ENCODE data around the gene BDP1. TPM values are rescaled to one million over a fixed set of nuclear protein-coding genes. Genes with fewer than 3 reads are reported as not detected.
"Not testable (repeated sequence)": the region's sequence is repeated elsewhere in the genome, so short reads cannot be mapped to it uniquely, and the experiment has no call there.

BDP1 gene
- total RNA-seq, 1 donor from 2014 or later = 19.1 TPM

- DNase-seq (ENCODE audit: low spot score) = no peak
- H3K27ac Mint-ChIP-seq (ENCODE audit: unreplicated experiment) = no peak overlapping the region
- H3K27me3 Mint-ChIP-seq (ENCODE audit: low read depth) = no peaks in the 10 kb centered on the region
- no peaks in the 10 kb centered on the region for H3K4me1 Mint-ChIP-seq (ENCODE audit: low read depth)
- no peaks in the 10 kb centered on the region for H3K9me3 Mint-ChIP-seq (ENCODE audit: low read depth)
- TF ChIP-seq, protein P1, sequence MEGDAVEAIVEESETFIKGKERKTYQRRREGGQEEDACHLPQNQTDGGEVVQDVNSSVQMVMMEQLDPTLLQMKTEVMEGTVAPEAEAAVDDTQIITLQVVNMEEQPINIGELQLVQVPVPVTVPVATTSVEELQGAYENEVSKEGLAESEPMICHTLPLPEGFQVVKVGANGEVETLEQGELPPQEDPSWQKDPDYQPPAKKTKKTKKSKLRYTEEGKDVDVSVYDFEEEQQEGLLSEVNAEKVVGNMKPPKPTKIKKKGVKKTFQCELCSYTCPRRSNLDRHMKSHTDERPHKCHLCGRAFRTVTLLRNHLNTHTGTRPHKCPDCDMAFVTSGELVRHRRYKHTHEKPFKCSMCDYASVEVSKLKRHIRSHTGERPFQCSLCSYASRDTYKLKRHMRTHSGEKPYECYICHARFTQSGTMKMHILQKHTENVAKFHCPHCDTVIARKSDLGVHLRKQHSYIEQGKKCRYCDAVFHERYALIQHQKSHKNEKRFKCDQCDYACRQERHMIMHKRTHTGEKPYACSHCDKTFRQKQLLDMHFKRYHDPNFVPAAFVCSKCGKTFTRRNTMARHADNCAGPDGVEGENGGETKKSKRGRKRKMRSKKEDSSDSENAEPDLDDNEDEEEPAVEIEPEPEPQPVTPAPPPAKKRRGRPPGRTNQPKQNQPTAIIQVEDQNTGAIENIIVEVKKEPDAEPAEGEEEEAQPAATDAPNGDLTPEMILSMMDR (IDR thresholded peaks at IDR 0.05) = no peak
- peaks cover 34% of the 10 kb centered on the region for H3K36me3 Mint-ChIP-seq (ENCODE audit: low read depth)
- H3K4me3 Mint-ChIP-seq (ENCODE audit: unreplicated experiment) = no peak overlapping the region
Measured at GRCh38 chr5:71503536-71503935, 48.1 kb downstream of the BDP1 start.

DNA sequence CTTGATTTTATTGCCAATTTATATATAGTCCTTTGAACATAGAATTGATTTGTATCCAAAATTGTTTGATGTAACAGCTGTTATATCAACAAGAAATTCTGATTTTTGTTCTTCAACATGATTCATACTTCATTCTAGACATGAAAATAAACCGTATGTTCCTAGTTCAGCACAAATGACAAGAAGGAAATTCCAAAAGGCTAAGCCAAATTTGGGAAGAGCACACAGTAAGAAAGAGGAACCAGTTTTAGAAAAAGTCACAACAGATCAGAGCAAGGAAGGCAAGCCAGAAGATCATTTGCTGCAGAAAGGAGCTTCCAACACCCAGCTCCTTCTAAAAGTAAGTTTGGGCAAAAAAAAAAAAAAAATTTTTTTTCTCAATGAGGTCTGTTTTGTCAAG is 66.7 kb downstream of the BDP1 start:
- Mint-ChIP-seq H3K4me1 (ENCODE audit: low read depth) (peaks cover 7% of the 10 kb centered on the region), H3K9me3 (ENCODE audit: low read depth) (no peaks in the 10 kb centered on the region), H3K27me3 (ENCODE audit: low read depth) (no peaks in the 10 kb centered on the region), H3K4me3 (ENCODE audit: unreplicated experiment) (no peak overlapping the region), H3K36me3 (ENCODE audit: low read depth) (peaks cover 40% of the 10 kb centered on the region), H3K27ac (ENCODE audit: unreplicated experiment) (peak overlapping the region; percentile 74)
- TF ChIP-seq, protein P1 (IDR thresholded peaks at IDR 0.05) = no peak
- DNase-seq (ENCODE audit: low spot score) = no peak

DNA sequence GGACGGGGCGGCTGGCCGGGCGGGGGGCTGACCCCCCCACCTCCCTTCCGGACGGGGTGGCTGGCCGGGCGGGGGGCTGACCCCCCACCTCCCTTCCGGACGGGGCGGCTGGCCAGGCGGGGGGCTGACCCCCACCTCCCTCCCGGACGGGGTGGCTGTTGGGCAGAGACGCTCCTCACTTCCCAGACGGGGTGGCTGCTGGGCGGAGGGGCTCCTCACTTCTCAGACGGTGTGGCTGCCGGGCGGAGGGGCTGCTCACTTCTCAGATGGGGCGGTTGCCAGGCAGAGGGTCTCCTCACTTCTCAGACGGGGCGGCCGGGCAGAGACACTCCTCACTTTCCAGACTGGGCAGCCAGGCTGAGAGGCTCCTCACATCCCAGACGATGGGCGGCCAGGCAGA is 70.2 kb downstream of the BDP1 start:
- peaks cover 26% of the 10 kb centered on the region for H3K36me3 Mint-ChIP-seq (ENCODE audit: low read depth)
- H3K27ac Mint-ChIP-seq (ENCODE audit: unreplicated experiment); DNase-seq (ENCODE audit: low spot score); H3K27me3 Mint-ChIP-seq (ENCODE audit: low read depth); H3K4me1 Mint-ChIP-seq (ENCODE audit: low read depth); H3K9me3 Mint-ChIP-seq (ENCODE audit: low read depth); H3K4me3 Mint-ChIP-seq (ENCODE audit: unreplicated experiment): not testable (repeated sequence)

DNA sequence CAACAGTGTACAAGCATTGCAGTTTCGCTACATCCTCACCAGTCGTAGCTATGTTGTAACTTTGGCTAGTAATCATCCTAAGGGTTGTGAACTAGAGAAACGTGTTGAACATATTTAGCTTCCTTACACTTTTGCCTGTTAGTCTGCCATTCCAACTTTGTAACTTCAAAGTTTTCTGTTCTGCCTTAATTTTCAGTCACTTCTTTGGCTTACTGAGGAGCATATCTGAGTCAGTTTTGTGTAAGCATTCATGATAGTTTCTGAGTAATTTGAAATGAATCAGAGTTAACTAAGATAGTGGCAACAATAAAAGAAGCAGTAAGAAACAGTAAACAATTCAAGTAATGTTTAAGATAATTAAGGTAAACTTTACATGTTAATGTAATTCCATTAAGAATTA is 72.8 kb downstream of the BDP1 start:
- peaks cover 19% of the 10 kb centered on the region for H3K36me3 Mint-ChIP-seq (ENCODE audit: low read depth)
- H3K4me1 Mint-ChIP-seq (ENCODE audit: low read depth) = peaks cover 4% of the 10 kb centered on the region
- H3K4me3 Mint-ChIP-seq (ENCODE audit: unreplicated experiment) = no peak overlapping the region
- H3K27ac Mint-ChIP-seq (ENCODE audit: unreplicated experiment) = no peak overlapping the region
- TF ChIP-seq, protein P1 (IDR thresholded peaks at IDR 0.05) = no peak
- DNase-seq (ENCODE audit: low spot score) = no peak
- no peaks in the 10 kb centered on the region for H3K9me3 Mint-ChIP-seq (ENCODE audit: low read depth)
- no peaks in the 10 kb centered on the region for H3K27me3 Mint-ChIP-seq (ENCODE audit: low read depth)

DNA sequence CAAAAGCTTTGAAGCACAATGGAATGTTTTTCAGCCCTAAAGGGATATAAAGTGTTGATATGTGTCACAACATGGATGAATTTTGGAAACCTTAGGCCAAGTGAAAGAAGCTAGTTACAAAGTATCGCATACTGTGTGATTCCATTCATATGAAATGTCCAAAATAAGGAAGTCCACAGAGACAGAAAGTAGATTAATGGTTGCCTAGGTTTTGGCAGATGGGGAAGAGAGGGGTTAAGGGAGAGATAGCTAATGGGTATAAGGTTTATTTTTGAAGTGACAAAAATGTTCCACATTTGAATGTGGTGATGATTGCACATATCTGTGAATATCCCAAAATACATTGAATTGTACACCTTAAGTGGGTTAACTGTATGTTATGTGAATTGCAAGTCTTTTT is 74.2 kb downstream of the BDP1 start:
- H3K4me3 Mint-ChIP-seq (ENCODE audit: unreplicated experiment) = no peak overlapping the region
- no peak overlapping the region for H3K27ac Mint-ChIP-seq (ENCODE audit: unreplicated experiment)
- no peak for DNase-seq (ENCODE audit: low spot score)
- H3K36me3 Mint-ChIP-seq (ENCODE audit: low read depth) = peaks cover 13% of the 10 kb centered on the region
- H3K4me1 Mint-ChIP-seq (ENCODE audit: low read depth) = peaks cover 11% of the 10 kb centered on the region
- TF ChIP-seq, protein P1 (IDR thresholded peaks at IDR 0.05) = no peak
- H3K9me3 Mint-ChIP-seq (ENCODE audit: low read depth) = no peaks in the 10 kb centered on the region
- no peaks in the 10 kb centered on the region for H3K27me3 Mint-ChIP-seq (ENCODE audit: low read depth)

DNA sequence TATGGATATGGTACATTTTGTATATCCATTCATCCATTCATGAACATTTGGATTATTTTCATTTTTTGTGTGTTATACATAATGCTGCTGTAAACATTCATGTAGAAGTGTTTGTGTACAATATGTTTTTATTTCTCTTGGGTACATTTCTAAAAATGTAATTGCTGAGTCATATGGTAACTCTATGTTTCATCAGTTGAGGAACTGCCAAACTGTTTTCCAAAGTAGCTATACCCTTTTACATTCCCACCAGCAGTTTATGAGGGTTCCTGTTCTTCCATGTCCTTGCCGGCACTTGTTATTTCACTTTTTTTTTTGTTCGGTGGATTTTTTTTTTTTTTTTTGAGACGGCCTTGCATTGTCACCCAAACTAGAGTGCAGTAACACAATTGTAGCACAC is 77.7 kb downstream of the BDP1 start:
- peaks cover 13% of the 10 kb centered on the region for H3K36me3 Mint-ChIP-seq (ENCODE audit: low read depth)
- no peak for DNase-seq (ENCODE audit: low spot score)

More for the DNA sequence above, 77.7 kb downstream of the BDP1 start:
- TF ChIP-seq, protein P1 (IDR thresholded peaks at IDR 0.05) = no peak
- H3K4me3 Mint-ChIP-seq (ENCODE audit: unreplicated experiment) = no peak overlapping the region
- no peaks in the 10 kb centered on the region for H3K27me3 Mint-ChIP-seq (ENCODE audit: low read depth)
- H3K9me3 Mint-ChIP-seq (ENCODE audit: low read depth) = no peaks in the 10 kb centered on the region
- peak overlapping the region; percentile 79 for H3K27ac Mint-ChIP-seq (ENCODE audit: unreplicated experiment)
- peaks cover 23% of the 10 kb centered on the region for H3K4me1 Mint-ChIP-seq (ENCODE audit: low read depth)

All from chondrocyte (in vitro differentiated cells).